Activated naive CD4-positive, alpha-beta T cell treated with anti-CD3 and anti-CD28 coated beads, Interleukin-2, amount 10 ng/mL, durations not matched to agents 7 days and 5 days (primary cell): Measurements from ENCODE around the gene PAK6.

Experiments used
- CTCF ChIA-PET: fragments of 350-600 bp; sonication (Branson Sonifier 250); formaldehyde crosslinking; loops from one replicate; lab custom pipeline; 2021; ENCODE audit warnings: antibody characterized with exemption; lab: Charles Lee
- DNase-seq: peaks from one replicate; pipeline ENCODE4 v3.0.0-alpha.2; 2020
- H3K27ac Mint-ChIP-seq: one replicate; pipeline ENCODE4 v1.8.0; 2021; ENCODE audit warnings: mild to moderate bottlenecking, moderate library complexity, mixed read lengths
- H3K27me3 Mint-ChIP-seq: one replicate; pipeline ENCODE4 v1.8.0; 2021; ENCODE audit warnings: mild to moderate bottlenecking, mixed read lengths
- H3K36me3 Mint-ChIP-seq: one replicate; pipeline ENCODE4 v1.8.0; 2021; ENCODE audit warnings: mixed read lengths
- H3K4me1 Mint-ChIP-seq: one replicate; pipeline ENCODE4 v1.8.0; 2021; ENCODE audit warnings: mixed read lengths
- H3K4me3 Mint-ChIP-seq: one replicate; pipeline ENCODE4 v1.8.0; 2021; ENCODE audit warnings: mild to moderate bottlenecking, moderate library complexity, mixed read lengths
- H3K9me3 Mint-ChIP-seq: one replicate; pipeline ENCODE4 v1.8.0; 2021; ENCODE audit warnings: mixed read lengths

Gene PAK6

DNA sequence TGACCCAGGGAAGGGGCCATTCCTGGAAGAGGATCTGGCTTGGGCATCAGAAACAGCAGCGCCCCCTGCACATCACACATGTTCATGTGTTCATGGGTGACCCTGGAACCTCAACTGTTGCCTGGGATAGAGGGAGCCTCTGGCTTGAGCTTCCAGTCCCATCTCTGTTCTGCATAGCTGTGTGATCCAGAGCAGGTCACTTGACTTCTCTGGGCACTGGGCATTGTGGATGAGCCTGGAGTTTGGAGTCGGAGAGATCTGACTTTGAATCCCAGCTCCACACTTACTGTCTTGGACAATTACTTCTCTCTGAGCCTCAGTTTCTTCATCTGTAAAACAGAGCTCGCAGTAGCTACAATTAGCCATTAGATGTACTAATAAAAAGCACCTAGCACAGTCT, 15.6 kb downstream of the PAK6 start:
- CTCF ChIA-PET, result interaction anchor here (0.8 to 2.3 kb wide), 7 partner anchors 10 to 466 kb away, joined by 3 to 8 read pairs (median 3); partner anchors contain the start of gene PAK6
- peaks cover 90% of the 10 kb centered on the region for H3K27me3 Mint-ChIP-seq
- H3K4me1 Mint-ChIP-seq, result peaks cover 6% of the 10 kb centered on the region
- H3K4me3 Mint-ChIP-seq, result no peak overlapping the region
- H3K9me3 Mint-ChIP-seq, result no peaks in the 10 kb centered on the region
- H3K27ac Mint-ChIP-seq, result no peak overlapping the region
- DNase-seq, result no peak
- no peaks in the 10 kb centered on the region for H3K36me3 Mint-ChIP-seq

DNA sequence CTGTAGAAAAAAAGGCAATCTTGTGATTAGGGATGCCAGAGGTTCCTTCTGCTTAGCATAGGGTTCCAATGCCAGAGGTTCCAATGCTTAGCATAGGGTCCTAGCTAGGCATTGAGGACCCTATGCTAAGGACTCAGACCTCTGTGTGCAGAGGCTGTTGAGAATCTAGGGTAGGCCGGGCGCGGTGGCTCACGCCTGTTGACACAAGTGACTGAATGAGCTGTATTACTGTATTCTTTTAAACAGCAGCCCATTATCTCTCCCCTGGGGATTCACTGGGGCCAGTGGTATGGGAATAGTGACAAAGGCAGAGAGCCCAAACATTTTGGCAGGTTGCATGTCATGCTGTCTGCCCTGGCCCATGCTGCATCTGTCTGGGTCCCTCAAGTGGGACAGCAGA, 16.2 kb downstream of the PAK6 start:
- H3K27ac Mint-ChIP-seq, result no peak overlapping the region
- CTCF ChIA-PET, result interaction anchor here (0.8 to 2.3 kb wide), 5 partner anchors 9 to 150 kb away, joined by 3 to 8 read pairs (median 3); no protein-coding TSS in a partner anchor
- H3K36me3 Mint-ChIP-seq, result no peaks in the 10 kb centered on the region
- H3K27me3 Mint-ChIP-seq, result peaks cover 84% of the 10 kb centered on the region
- no peak overlapping the region for H3K4me3 Mint-ChIP-seq
- DNase-seq, result no peak
- H3K4me1 Mint-ChIP-seq, result peaks cover 6% of the 10 kb centered on the region
- no peaks in the 10 kb centered on the region for H3K9me3 Mint-ChIP-seq

DNA sequence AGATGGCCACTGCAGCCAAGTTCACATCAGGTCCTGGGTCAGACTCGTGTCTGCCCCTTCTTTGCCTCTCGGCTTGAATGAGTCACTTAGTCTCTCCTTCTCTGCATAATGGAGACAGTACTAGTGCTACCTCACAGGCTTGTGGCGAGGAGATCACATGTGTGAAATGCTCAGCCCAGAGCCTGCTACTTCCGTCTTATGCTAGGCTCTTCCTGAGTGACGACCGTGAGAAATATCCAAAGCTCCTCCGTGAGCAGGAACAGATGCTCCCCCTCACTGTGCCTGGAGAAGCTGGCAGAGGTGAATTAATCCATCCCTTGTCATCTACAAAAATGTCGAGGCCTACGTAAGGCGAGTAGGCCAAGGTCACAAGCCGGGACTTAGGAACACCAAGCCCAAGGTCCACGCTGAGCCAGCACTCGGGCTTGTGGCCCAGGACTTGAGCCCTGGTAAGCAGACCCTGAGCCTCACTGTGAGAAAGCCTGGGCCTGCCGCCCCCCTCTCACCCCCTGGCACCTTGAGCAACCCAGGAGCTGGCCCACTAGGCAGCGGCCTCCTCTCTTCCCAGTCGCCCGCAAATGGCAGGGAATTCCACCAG, 17.9 kb downstream of the PAK6 start:
- Mint-ChIP-seq H3K27me3 (peaks cover 70% of the 10 kb centered on the region), H3K27ac (peak overlapping the region; percentile 52), H3K36me3 (no peaks in the 10 kb centered on the region), H3K4me1 (peaks cover 6% of the 10 kb centered on the region), H3K4me3 (no peak overlapping the region), H3K9me3 (no peaks in the 10 kb centered on the region)
- CTCF ChIA-PET, result interaction anchor here (2.3 kb wide), 1 partner anchor 17 kb away, joined by 14 read pairs; no protein-coding TSS in a partner anchor
- no peak for DNase-seq

DNA sequence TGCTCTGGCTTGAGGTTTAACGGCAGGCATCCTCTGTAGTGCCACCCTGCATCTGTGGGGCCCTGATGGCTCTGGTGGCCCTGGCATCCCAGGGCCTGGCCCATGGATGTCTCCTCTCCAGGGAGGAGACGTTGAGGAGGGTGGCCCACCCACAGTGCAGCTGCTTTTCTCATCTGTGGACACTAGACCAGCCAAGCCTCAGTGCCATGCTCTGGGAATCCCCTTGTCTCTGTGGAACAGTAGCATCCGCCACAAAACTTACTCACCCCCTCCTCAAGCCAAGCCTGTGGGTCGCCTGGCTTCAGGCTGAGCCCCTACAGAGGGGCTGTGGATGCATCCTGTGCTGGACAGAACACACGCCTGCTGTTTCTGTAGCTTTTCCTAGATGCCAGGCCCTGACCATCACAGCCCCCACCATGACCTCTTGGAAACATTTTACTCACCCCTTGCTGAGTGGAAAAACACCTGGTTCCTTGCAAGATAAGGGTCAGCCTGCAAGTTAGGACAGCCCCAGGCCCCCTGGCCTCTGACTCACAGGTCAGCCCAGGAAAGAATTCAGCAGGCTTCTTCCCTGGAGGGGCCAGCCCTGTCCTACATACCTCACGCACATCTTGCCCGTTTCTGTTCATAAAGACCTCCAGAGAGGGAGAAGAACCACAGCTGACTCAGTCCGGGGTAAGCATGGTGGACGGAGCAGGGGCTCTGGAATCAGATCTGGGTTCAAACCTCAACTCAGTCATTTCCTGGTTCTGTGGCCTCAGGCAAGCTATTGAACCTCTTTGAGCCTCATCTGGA, 19.0 kb downstream of the PAK6 start:
- CTCF ChIA-PET, result interaction anchor here (0.8 to 2.3 kb wide), 4 partner anchors 16 to 52 kb away, joined by 3 to 14 read pairs (median 4); no protein-coding TSS in a partner anchor
- H3K4me3 Mint-ChIP-seq, result no peak overlapping the region

DNA sequence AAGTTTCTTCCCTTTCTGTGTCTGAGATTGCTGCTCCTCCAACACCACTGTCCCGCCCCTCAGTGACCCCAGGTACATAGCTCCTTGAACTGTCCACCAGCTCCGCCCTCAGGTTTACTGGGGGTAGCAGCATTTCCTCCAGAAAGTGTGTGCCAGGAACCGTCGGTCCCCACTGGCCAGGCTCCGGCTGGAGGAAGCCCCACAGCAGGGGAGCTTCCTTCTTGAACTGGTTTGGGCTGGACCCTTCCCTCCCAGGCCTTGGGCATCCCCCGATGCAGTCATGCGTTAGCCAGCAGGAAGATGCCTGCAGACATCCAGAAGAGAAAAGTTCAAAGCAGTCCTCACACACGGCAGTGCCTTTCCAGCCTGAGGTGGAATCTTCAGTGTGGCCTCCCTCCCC, 19.7 kb downstream of the PAK6 start:
- H3K27ac Mint-ChIP-seq, result no peak overlapping the region
- H3K4me1 Mint-ChIP-seq, result no peaks in the 10 kb centered on the region
- CTCF ChIA-PET, result interaction anchor here (0.8 to 2.3 kb wide), 4 partner anchors 16 to 51 kb away, joined by 3 to 14 read pairs (median 4); no protein-coding TSS in a partner anchor
- peaks cover 68% of the 10 kb centered on the region for H3K27me3 Mint-ChIP-seq
- H3K36me3 Mint-ChIP-seq, result no peaks in the 10 kb centered on the region
- no peak overlapping the region for H3K4me3 Mint-ChIP-seq
- no peak for DNase-seq
- H3K9me3 Mint-ChIP-seq, result no peaks in the 10 kb centered on the region

More for the DNA sequence above, 19.0 kb downstream of the PAK6 start:
- DNase-seq, result no peak
- no peaks in the 10 kb centered on the region for H3K36me3 Mint-ChIP-seq
- peaks cover 68% of the 10 kb centered on the region for H3K27me3 Mint-ChIP-seq
- H3K9me3 Mint-ChIP-seq, result no peaks in the 10 kb centered on the region
- peaks cover 6% of the 10 kb centered on the region for H3K4me1 Mint-ChIP-seq
- H3K27ac Mint-ChIP-seq, result no peak overlapping the region

DNA sequence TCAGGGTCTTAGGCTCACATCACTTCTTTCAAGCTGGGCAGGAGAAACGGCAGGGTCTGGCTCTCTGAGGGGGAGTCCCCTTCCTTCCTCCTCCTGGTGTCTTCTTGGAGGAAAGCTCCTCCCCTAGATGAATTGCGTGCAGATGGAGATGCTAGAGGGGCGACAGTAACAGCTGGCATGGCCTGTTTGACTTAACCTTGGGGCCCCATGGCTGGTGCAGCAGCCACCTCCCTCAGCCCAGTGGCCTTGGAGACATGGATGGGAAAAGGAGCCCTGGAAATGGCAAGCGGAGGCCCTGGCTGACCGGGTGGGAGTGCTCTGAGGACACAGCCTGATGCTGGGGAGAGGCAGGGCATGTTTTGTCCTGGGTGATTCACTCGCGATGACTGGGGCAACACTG, 20.2 kb downstream of the PAK6 start:
- Mint-ChIP-seq H3K27ac (no peak overlapping the region), H3K36me3 (no peaks in the 10 kb centered on the region), H3K27me3 (peaks cover 65% of the 10 kb centered on the region), H3K4me1 (no peaks in the 10 kb centered on the region), H3K4me3 (no peak overlapping the region), H3K9me3 (no peaks in the 10 kb centered on the region)
- DNase-seq, result no peak
- CTCF ChIA-PET, result interaction anchor here (0.8 to 2.3 kb wide), 3 partner anchors 15 to 29 kb away, joined by 3 to 14 read pairs (median 4); no protein-coding TSS in a partner anchor

DNA sequence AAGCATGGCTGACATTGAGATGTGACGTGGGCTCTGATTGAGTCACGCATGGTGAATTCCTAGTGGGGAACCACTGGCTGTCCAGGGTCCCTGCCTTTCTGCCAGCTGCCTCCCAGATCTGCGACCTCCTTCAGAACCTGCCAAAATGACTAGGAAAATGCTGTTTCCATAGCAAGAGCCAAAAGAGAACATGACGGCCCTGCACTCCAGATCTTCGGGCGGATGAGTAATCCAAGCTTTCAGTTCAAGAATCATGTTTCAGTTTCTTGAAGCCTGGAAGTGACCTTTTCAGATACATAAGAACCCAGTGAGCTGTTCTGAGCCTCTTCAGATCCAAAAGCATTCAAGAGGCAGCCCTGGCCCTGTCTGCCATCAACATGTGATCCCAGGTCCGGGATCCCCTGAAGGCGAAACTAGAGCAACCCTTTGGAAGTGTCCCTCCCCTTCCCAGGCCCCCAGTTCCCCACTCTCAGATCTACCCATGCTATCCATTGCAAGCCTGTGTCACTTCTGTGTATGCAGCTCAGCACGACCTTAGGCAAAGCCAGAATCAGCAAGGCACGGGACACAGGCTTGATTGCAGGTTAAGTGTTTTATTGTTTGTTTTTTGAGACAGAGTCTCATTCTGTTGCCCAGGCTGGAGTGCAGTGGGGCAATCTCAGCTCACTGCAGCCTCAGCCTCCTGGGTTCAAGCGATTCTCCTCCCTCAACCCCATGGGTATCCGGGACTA, 24.3 kb downstream of the PAK6 start:
- no peaks in the 10 kb centered on the region for H3K9me3 Mint-ChIP-seq
- no peak for DNase-seq

DNA sequence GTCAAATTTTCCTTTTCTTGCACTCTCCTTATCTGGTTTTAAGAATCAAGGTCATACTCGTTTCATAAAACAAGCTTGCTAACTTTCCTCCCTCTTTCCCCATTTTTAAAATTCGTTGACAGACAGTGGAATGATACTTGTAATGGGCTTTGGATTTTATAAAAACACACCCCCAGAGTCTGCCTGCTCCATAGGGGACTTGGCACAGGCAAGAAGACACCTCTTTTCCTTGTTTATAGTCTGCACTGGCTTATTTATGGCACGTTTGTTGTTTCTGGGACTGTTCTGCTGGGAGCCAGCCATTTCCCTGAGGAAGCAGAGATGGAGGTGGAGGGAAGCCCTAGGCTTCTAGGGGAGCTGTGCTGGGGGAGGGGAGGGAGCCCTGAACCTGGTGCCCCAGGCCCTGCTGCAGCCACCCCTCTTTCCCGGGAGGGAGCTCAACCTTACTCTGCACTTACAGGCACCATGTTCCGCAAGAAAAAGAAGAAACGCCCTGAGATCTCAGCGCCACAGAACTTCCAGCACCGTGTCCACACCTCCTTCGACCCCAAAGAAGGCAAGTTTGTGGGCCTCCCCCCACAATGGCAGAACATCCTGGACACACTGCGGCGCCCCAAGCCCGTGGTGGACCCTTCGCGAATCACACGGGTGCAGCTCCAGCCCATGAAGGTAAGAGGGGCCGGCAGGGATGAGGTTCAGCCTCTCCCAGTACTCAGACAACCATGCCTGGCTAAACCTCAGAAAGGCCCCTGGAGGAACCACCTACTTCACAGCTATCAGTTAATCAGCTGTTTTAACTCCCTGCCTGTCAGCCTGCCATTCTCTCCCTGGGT, 25.7 kb downstream of the PAK6 start:
- Mint-ChIP-seq H3K27ac (no peak overlapping the region), H3K9me3 (no peaks in the 10 kb centered on the region), H3K4me3 (no peak overlapping the region), H3K36me3 (no peaks in the 10 kb centered on the region), H3K27me3 (peaks cover 35% of the 10 kb centered on the region), H3K4me1 (no peaks in the 10 kb centered on the region)
- CTCF ChIA-PET, result interaction anchor here (0.7 to 5.0 kb wide), 5 partner anchors 9 to 47 kb away, joined by 3 to 35 read pairs (median 5); no protein-coding TSS in a partner anchor
- no peak for DNase-seq

More for the DNA sequence above, 24.3 kb downstream of the PAK6 start:
- Mint-ChIP-seq H3K27me3 (peaks cover 44% of the 10 kb centered on the region), H3K4me1 (no peaks in the 10 kb centered on the region), H3K4me3 (no peak overlapping the region), H3K27ac (no peak overlapping the region), H3K36me3 (no peaks in the 10 kb centered on the region)
- CTCF ChIA-PET, result interaction anchor here (3.0 to 5.0 kb wide), 2 partner anchors 11 to 16 kb away, joined by 14 to 35 read pairs; no protein-coding TSS in a partner anchor

DNA sequence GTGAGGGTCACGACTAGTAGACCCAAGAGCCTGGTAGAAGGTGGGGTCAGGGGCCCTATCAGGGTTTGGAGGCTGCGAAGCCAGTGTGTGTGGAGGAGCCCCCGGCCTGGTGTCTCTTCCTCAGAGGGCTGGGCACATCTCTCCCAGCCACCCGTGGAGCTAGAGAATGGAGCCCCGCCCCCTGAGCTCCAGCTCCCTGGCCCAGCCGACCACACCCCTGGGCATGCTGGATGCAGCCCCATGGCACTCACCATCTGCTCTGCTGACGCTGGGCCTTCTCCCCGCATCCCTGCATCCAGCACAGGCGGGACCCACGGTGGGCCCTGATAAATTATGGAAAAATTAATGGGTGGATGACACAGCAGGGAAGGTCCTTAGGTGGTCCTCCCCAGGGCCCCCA, 26.5 kb downstream of the PAK6 start:
- peaks cover 2% of the 10 kb centered on the region for H3K4me1 Mint-ChIP-seq
- DNase-seq, result no peak
- H3K27me3 Mint-ChIP-seq, result peaks cover 39% of the 10 kb centered on the region
- no peak overlapping the region for H3K4me3 Mint-ChIP-seq
- H3K36me3 Mint-ChIP-seq, result no peaks in the 10 kb centered on the region
- CTCF ChIA-PET, result interaction anchor here (1.1 to 5.0 kb wide), 3 partner anchors 9 to 48 kb away, joined by 3 to 35 read pairs (median 5); no protein-coding TSS in a partner anchor
- H3K9me3 Mint-ChIP-seq, result no peaks in the 10 kb centered on the region
- no peak overlapping the region for H3K27ac Mint-ChIP-seq

DNA sequence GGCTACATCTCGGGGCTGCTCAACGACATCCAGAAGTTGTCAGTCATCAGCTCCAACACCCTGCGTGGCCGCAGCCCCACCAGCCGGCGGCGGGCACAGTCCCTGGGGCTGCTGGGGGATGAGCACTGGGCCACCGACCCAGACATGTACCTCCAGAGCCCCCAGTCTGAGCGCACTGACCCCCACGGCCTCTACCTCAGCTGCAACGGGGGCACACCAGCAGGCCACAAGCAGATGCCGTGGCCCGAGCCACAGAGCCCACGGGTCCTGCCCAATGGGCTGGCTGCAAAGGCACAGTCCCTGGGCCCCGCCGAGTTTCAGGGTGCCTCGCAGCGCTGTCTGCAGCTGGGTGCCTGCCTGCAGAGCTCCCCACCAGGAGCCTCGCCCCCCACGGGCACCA, 27.0 kb downstream of the PAK6 start:
- Mint-ChIP-seq H3K36me3 (no peaks in the 10 kb centered on the region), H3K9me3 (no peaks in the 10 kb centered on the region), H3K4me1 (peaks cover 2% of the 10 kb centered on the region), H3K4me3 (no peak overlapping the region), H3K27ac (no peak overlapping the region), H3K27me3 (peaks cover 43% of the 10 kb centered on the region)
- no peak for DNase-seq
- CTCF ChIA-PET, result interaction anchor here (1.1 to 5.0 kb wide), 3 partner anchors 8 to 72 kb away, joined by 3 to 35 read pairs (median 7); no protein-coding TSS in a partner anchor

DNA sequence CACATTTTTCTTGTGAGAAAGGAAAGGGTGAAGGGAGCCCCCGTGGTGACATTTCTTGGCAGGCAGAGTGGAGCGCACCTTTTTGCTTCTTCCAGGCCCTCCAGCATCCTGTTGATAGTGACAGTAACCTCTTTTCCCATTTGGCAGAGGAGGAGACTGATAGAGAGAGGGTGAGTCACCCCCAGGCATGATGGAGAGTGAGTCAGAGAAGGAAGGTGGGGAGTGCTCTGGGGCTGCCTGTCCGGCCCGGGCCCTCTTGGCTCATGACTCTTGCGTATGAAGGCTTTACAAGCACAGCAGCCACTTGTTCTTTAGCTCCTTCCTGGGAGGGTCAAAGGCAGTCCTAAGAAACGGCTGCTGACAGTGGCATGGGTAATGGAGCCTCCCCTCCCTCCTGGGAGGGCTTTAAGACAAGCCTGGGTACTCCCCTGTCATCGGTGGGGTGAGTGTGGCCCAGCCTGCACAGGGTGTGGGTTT, 28.0 kb downstream of the PAK6 start:
- H3K4me3 Mint-ChIP-seq, result no peak overlapping the region
- CTCF ChIA-PET, result interaction anchor here (0.8 to 2.5 kb wide), 4 partner anchors 12 to 221 kb away, joined by 3 to 7 read pairs (median 4); no protein-coding TSS in a partner anchor
- H3K36me3 Mint-ChIP-seq, result no peaks in the 10 kb centered on the region
- DNase-seq, result no peak
- no peaks in the 10 kb centered on the region for H3K9me3 Mint-ChIP-seq
- H3K27ac Mint-ChIP-seq, result no peak overlapping the region
- H3K27me3 Mint-ChIP-seq, result peaks cover 39% of the 10 kb centered on the region
- H3K4me1 Mint-ChIP-seq, result peaks cover 2% of the 10 kb centered on the region

DNA sequence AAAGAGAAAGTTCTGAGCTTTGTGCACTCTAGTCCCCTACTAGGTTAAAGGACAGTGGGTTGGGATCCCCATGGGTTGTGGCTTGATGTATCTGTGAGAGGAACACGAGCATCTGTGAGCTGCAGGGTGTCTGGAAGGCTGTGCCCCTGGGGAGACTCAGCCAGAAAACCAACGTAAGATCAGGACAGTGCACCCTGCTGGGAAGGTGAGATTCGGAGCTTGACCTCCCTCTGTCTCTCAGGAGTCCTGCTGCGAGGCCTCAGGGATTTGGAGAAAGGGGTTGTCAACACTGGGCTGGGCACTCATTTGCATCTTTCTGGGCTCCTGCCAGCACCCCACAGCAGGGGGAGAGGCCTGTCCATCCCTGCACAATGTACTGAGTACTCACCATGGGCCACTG, 28.8 kb downstream of the PAK6 start:
- Mint-ChIP-seq H3K4me3 (no peak overlapping the region), H3K27me3 (peaks cover 33% of the 10 kb centered on the region), H3K9me3 (no peaks in the 10 kb centered on the region), H3K36me3 (no peaks in the 10 kb centered on the region), H3K4me1 (peaks cover 2% of the 10 kb centered on the region), H3K27ac (no peak overlapping the region)
- no peak for DNase-seq
- CTCF ChIA-PET, result interaction anchor here (0.8 to 4.2 kb wide), 4 partner anchors 12 to 227 kb away, joined by 3 to 24 read pairs (median 6); no protein-coding TSS in a partner anchor

DNA sequence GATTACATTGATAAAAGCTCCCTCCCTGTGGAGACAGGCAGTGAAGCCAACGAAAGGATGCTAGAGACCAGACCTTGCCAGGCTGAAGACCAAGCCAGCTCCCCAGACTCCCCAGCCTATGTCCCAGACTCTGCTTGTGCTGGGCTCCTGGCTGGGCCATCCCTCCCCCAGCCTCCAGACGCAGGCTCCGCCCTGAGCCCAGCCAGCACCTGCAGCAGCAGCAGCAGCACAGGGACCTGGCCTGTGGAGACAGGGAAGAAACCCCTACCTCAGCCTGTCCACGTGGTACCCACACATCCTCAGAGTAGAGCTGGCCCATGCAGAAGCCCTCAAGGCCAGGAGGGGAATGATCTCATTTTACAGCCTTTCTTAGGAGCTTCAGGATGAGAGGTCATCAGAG, 30.7 kb downstream of the PAK6 start:
- no peak for DNase-seq
- Mint-ChIP-seq H3K9me3 (no peaks in the 10 kb centered on the region), H3K4me3 (no peak overlapping the region), H3K36me3 (no peaks in the 10 kb centered on the region), H3K4me1 (peaks cover 2% of the 10 kb centered on the region), H3K27ac (no peak overlapping the region), H3K27me3 (peaks cover 30% of the 10 kb centered on the region)
- CTCF ChIA-PET, result interaction anchor here (1.1 to 7.7 kb wide), 4 partner anchors 10 to 224 kb away, joined by 3 to 172 read pairs (median 14); no protein-coding TSS in a partner anchor
